ENCODE measurements around the gene TLNRD1.

TLNRD1 gene

DNA sequence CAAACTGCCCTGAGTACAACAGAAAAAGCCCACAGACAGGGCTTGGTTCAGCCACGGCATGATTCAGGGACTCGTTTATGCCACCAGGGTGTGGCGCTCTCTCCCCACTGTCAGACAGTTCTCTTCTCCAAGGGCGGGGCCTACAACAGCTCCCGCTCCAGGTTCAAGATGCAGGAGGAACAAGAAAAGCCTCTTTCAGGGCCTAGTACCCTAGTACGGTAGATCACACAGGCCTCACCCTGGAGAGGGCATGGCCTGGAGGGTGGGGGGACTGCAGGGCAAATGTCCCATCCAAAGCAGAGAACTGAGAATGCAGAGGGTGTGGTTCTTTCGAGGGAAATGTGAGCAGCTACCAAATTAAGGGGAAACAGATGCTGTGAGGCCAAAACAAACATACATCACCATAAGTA lies 23.1 kb upstream of the TLNRD1 start:
- no peak for DNase-seq (ENCODE audit: low read depth)

GRCh38 chr15:80978685-80979329 lies 21.9 kb upstream of the TLNRD1 start:
- no peak for DNase-seq (ENCODE audit: low read depth)

- DNase-seq (ENCODE audit: low read depth): no peak
Measured at GRCh38 chr15:80979538-80980200, 21.1 kb upstream of the TLNRD1 start.

- no peak for DNase-seq (ENCODE audit: low read depth)
Measured at GRCh38 chr15:80982205-80982604, 18.5 kb upstream of the TLNRD1 start.

- no peak for DNase-seq (ENCODE audit: low read depth)
Measured at GRCh38 chr15:80982839-80983238, 17.9 kb upstream of the TLNRD1 start.

GRCh38 chr15:80984856-80985255 lies 15.9 kb upstream of the TLNRD1 start:
- DNase-seq (ENCODE audit: low read depth): no peak

GRCh38 chr15:80985981-80986380 lies 14.7 kb upstream of the TLNRD1 start:
- DNase-seq (ENCODE audit: low read depth): no peak

- DNase-seq (ENCODE audit: low read depth): no peak
Measured at GRCh38 chr15:80986487-80986886, 14.2 kb upstream of the TLNRD1 start.

- no peak for DNase-seq (ENCODE audit: low read depth)
Measured at GRCh38 chr15:80988148-80988796, 12.5 kb upstream of the TLNRD1 start.

DNA sequence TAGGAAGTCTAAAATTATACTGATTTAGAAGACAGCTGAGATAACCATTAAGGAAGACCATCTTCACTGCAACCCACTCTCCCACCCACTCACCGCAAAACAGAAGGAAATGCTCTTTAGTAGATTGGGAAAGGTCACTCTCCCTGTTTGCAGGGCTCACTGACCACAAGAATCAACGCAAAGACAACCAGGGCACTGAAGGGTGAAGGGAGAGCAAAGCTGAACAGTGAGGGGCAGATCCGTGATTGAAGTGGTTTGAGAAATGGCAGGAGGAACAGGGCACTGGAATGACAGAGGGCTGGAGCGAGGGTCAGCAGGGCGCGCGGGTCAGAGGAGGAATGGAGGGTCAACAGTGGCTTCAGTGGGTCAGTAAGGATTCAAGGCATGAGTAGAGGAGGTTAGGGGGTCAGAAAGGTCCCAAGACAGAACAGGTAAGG lies 11.6 kb upstream of the TLNRD1 start:
- no peak for DNase-seq (ENCODE audit: low read depth)

GRCh38 chr15:80989518-80990478 lies 10.9 kb upstream of the TLNRD1 start, which contains the start of gene MESD:
Gene MESD (minus strand): TSS chr15:80989819. CDS start chr15:80989791, 28 bp downstream.
- DNase-seq (ENCODE audit: low read depth): peak; percentile 90

DNA sequence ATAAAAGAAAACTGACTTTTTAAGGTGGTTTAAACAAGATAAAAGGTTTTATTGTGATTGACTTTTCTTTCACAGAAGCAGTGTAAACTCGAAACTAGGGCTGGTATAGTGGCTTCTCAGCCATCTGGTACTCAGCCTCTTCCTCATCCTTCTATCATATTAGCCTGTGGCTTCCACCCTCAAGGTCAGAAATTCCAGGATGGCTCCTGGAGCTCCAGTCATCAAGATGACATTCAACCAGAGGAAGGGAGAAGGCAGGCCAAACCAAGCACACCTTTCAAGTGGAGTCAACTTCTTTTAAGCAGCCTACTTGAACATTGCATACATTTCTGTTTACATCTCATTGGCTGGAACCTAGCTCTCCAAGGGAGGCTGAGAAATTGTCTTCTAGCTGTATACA lies 9.8 kb upstream of the TLNRD1 start:
- no peak for DNase-seq (ENCODE audit: low read depth)

- peak; percentile 85 for DNase-seq (ENCODE audit: low read depth)
Measured at GRCh38 chr15:80991421-80991820, 9.3 kb upstream of the TLNRD1 start.

GRCh38 chr15:80992006-80992405 lies 8.7 kb upstream of the TLNRD1 start:
- no peak for DNase-seq (ENCODE audit: low read depth)

GRCh38 chr15:80992441-80992840 lies 8.3 kb upstream of the TLNRD1 start:
- no peak for DNase-seq (ENCODE audit: low read depth)

- DNase-seq (ENCODE audit: low read depth): no peak
Measured at GRCh38 chr15:80996247-80996646, 4.5 kb upstream of the TLNRD1 start.

DNA sequence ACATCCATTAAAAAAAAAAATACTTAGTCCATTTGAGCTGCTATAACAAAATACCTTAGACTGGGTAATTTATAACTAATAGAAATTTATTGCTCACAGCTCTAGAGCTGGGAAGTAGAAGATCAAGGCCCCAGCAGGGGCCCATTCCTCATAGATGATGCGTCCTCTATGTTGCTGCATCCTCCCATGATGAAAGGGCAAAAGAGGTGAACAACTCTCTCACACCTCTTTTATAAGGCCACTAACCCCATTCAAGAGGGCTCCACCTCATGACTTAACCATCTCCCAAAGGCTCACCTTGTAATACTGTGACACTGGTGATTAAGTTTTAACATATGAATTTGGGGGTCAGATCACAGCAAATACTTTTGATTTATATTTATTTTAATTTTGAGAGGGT lies 3.0 kb upstream of the TLNRD1 start:
- DNase-seq (ENCODE audit: low read depth): no peak

GRCh38 chr15:80998251-80998650 lies 2.5 kb upstream of the TLNRD1 start:
- DNase-seq (ENCODE audit: low read depth): no peak

GRCh38 chr15:80999623-81000036 lies 1.1 kb upstream of the TLNRD1 start:
- no peak for DNase-seq (ENCODE audit: low read depth)

GRCh38 chr15:81000144-81000623 lies 539 bp upstream of the TLNRD1 start:
- no peak for DNase-seq (ENCODE audit: low read depth)

- DNase-seq (ENCODE audit: low read depth): no peak
Measured at GRCh38 chr15:81001152-81002008, 657 bp downstream of the TLNRD1 start.

All from stromal cell of bone marrow (primary cell).